Ovary (tissue), 9 donors: ENCODE measurements around the gene NR0B1. TPM values are rescaled to one million over a fixed set of nuclear protein-coding genes. Genes with fewer than 3 reads are reported as not detected.

Source experiments
- DNase-seq, 5 donors: peaks; one replicate each; pipeline ENCODE4 v3.0.0-alpha.2; 2019 to 2020
- H3K27ac ChIP-seq, 2 donors: fragments of 200-600 bp; one replicate each; pipeline versions ENCODE4 v1.5.1 to v1.8.0; 2019 to 2022
- H3K27me3 ChIP-seq: fragments of 200-600 bp; one replicate; pipeline ENCODE4 v1.8.0; 2022
- H3K36me3 ChIP-seq: fragments of 200-600 bp; sonication (generic); one replicate; pipeline ENCODE4 v1.5.1; 2019
- H3K4me1 ChIP-seq: one replicate; pipeline ENCODE4 v1.8.1; 2013; ENCODE audit warnings: mild to moderate bottlenecking, moderate library complexity; ENCODE audit not compliant: insufficient read depth
- H3K4me3 ChIP-seq: fragments of 200-600 bp; sonication (generic); one replicate; pipeline ENCODE4 v1.5.1; 2017
- H3K9me3 ChIP-seq, 2 donors: fragments of 200-600 bp in 1 of 2; sonication (generic) in 1 of 2; one replicate each; pipeline versions ENCODE4 v1.5.1 to v1.8.1; 2013 to 2019; ENCODE audit warnings: mild to moderate bottlenecking in 1 of 2, moderate library complexity in 1 of 2
- CTCF ChIP-seq, 3 donors: fragments of 450-650 bp in 2 of 3; fragments of 200-600 bp in 1 of 3; IDR thresholded peaks; one replicate each; pipeline versions ENCODE4 v1.5.1 to v1.8.0; 2016 to 2022; ENCODE audit warnings: antibody characterized with exemption in 3 of 3, mild to moderate bottlenecking in 1 of 3
- EP300 ChIP-seq: sonication (generic); formaldehyde crosslinking; IDR thresholded peaks from one replicate; pipeline ENCODE4 v1.6.1; 2017; ENCODE audit warnings: antibody characterized with exemption
- POLR2A ChIP-seq: fragments of 450-650 bp; IDR thresholded peaks from one replicate; pipeline ENCODE4 v1.6.1; 2017; ENCODE audit warnings: antibody characterized with exemption, mild to moderate bottlenecking, moderate library complexity
- WGBS, 3 donors: extraction: QIAGEN DNeasy Blood & Tissue Kit in 1 of 3; methylation state at CpG; one replicate each; pipeline versions ENCODE4 v1.1.5 to v1.1.7; 2013 to 2017; 5-methylcytosine and 5-hydroxymethylcytosine counted together
- intact Hi-C, 4 donors: fragments of 100-400 bp; cut with DNase I; formaldehyde crosslinking; loops; one replicate each; pipeline versions ENCODE4 v1.11.0 to v1.15.1; 2022 to 2023
- polyA plus RNA-seq, 2 donors: library from polyadenylated mRNA; stranded (reverse); fragments of 200-250 nt in 1 of 2; fragments of 350-450 nt in 1 of 2; fragmentation: Illumina TruSeq in 1 of 2; extraction: RNeasy Lipid Tissue Mini Kit (QIAGEN cat#74804) in 1 of 2; gene quantifications; one replicate each; pipeline ENCODE4 v1.2.3, GENCODE V29; 2013 to 2014
- total RNA-seq, 7 donors: library from RNA; depleted of rRNA in 2 of 7; stranded (reverse); fragments of >200 nt in 2 of 7; fragmentation: NEBNext Ultra II Directional in 3 of 7; extraction: Animal tissue kit (Norgen Biotek cat#: 25700) in 3 of 7; gene quantifications; one replicate each; pipeline versions ENCODE4 v1.1.0 to v1.2.4, GENCODE V29; 2016 to 2023
- donor health status: DM: no; HTN: no; CAD: no; lungs with moderate emphysema.
- donor health status: DM: no; HTN: no; CAD: no.
- donor health status: Bipolar disorder and iron deficiency.
- donor health status: DM: yes; HTN: yes; CAD: no.
- donor health status: DM: no; HTN: no; CAD: no.
- donor health status: DM: yes; HTN: yes; CAD: no.

NR0B1 gene
- total and polyA plus RNA-seq, 9 donors: 1.3 to 5.8 (median 2.6) TPM

GRCh38 chrX:30282527-30282926, 26.7 kb downstream of the NR0B1 start:
- no peaks in the 10 kb centered on the region for H3K9me3 ChIP-seq
- no peaks in the 10 kb centered on the region for H3K36me3 ChIP-seq
- DNase-seq: no peak
- no peaks in the 10 kb centered on the region for H3K27me3 ChIP-seq
- H3K4me1 ChIP-seq: no peaks in the 10 kb centered on the region
- H3K4me3 ChIP-seq: no peak overlapping the region
- TF ChIP-seq EP300 (no peak), CTCF (IDR thresholded peaks at IDR 0.05) (no peak), POLR2A (no peak)
- intact Hi-C loops: no loop called here
- no peak overlapping the region for H3K27ac ChIP-seq

- no peak for TF ChIP-seq EP300
- no peak for TF ChIP-seq POLR2A
- no peak for TF ChIP-seq CTCF (IDR thresholded peaks at IDR 0.05)
- H3K9me3 ChIP-seq: no peaks in the 10 kb centered on the region
- H3K27ac ChIP-seq: no peak overlapping the region
- H3K36me3 ChIP-seq: no peaks in the 10 kb centered on the region
- H3K27me3 ChIP-seq: no peaks in the 10 kb centered on the region
- DNase-seq: no peak
- intact Hi-C loops: no loop called here
- 93 to 97% (median 96%) methylated on average over 1 of the region's 1 CpG for WGBS, 3 donors
- H3K4me1 ChIP-seq: no peaks in the 10 kb centered on the region
- no peak overlapping the region for H3K4me3 ChIP-seq
Measured at GRCh38 chrX:30280428-30280827, 28.8 kb downstream of the NR0B1 start.

GRCh38 chrX:30278365-30278764, 30.8 kb downstream of the NR0B1 start:
- Histone ChIP-seq H3K9me3 (no peaks in the 10 kb centered on the region), H3K27me3 (no peaks in the 10 kb centered on the region), H3K4me3 (no peak overlapping the region), H3K27ac (no peak overlapping the region), H3K36me3 (no peaks in the 10 kb centered on the region), H3K4me1 (no peaks in the 10 kb centered on the region)
- DNase-seq: peak in 2 of 5 donors; percentile 16 to 24
- no peak for TF ChIP-seq POLR2A
- TF ChIP-seq CTCF (IDR thresholded peaks at IDR 0.05): no peak
- no peak for TF ChIP-seq EP300
- intact Hi-C loops: loop anchor here in 1 of 4 donors (10.0 kb wide), 1 partner anchor 226 kb away; no protein-coding TSS in a partner anchor
- WGBS, 3 donors: 13 to 58% (median 44%) methylated on average over 1 of the region's 1 CpG

- no peak overlapping the region for H3K4me3 ChIP-seq
- 4 to 12% (median 6%) methylated on average over 1 of the region's 1 CpG for WGBS, 3 donors
- no peaks in the 10 kb centered on the region for H3K36me3 ChIP-seq
- TF ChIP-seq CTCF (IDR thresholded peaks at IDR 0.05) (no peak), EP300 (no peak), POLR2A (no peak)
- no peaks in the 10 kb centered on the region for H3K4me1 ChIP-seq
- intact Hi-C loops: loop anchor here in 1 of 4 donors (10.0 kb wide), 1 partner anchor 229 kb away; no protein-coding TSS in a partner anchor
- H3K27me3 ChIP-seq: no peaks in the 10 kb centered on the region
- no peak for DNase-seq
- H3K9me3 ChIP-seq: no peaks in the 10 kb centered on the region
- H3K27ac ChIP-seq: no peak overlapping the region
Measured at GRCh38 chrX:30275498-30275897, 33.7 kb downstream of the NR0B1 start.

- H3K4me3 ChIP-seq: no peak overlapping the region
- H3K27ac ChIP-seq: no peak overlapping the region
- intact Hi-C loops: loop anchor here in 1 of 4 donors (10.0 kb wide), 1 partner anchor 234 kb away; no protein-coding TSS in a partner anchor
- H3K27me3 ChIP-seq: no peaks in the 10 kb centered on the region
- no peak for DNase-seq
- TF ChIP-seq EP300: no peak
- TF ChIP-seq POLR2A: no peak
- TF ChIP-seq CTCF (IDR thresholded peaks at IDR 0.05): no peak
- 70 to 76% (median 75%) methylated on average over 3 of the region's 3 CpGs for WGBS, 3 donors
- H3K36me3 ChIP-seq: no peaks in the 10 kb centered on the region
- no peaks in the 10 kb centered on the region for H3K4me1 ChIP-seq
- H3K9me3 ChIP-seq: no peaks in the 10 kb centered on the region
Measured at GRCh38 chrX:30270639-30271038, 38.6 kb downstream of the NR0B1 start.
